HepG2 (cell line): ENCODE data around the gene ALG14. TPM values are rescaled to one million over a fixed set of nuclear protein-coding genes. Genes with fewer than 3 reads are reported as not detected.
A peak's percentile ranks its signal among the peaks of the same experiment; 100 is the strongest.

Source experiments
- BRF2 ChIP-seq: sonication (generic); formaldehyde crosslinking; IDR thresholded peaks from 2 replicates; pipeline ENCODE4 v1.8.1; 2022; ENCODE audit warnings: mild to moderate bottlenecking, missing genetic modification reagents
- DZIP1 ChIP-seq: sonication (generic); formaldehyde crosslinking; IDR thresholded peaks from 2 replicates; pipeline ENCODE4 v1.5.0; 2020; ENCODE audit warnings: mild to moderate bottlenecking, missing genetic modification reagents
- IRF2 ChIP-seq: IDR thresholded peaks from 2 replicates; pipeline ENCODE4 v1.6.1; 2018; ENCODE audit warnings: missing genetic modification reagents, missing compliant biosample characterization
- NCOA1 ChIP-seq: sonication (generic); formaldehyde crosslinking; IDR thresholded peaks from 2 replicates; pipeline ENCODE4 v1.9.0; 2021; ENCODE audit warnings: missing genetic modification reagents
- PHF8 ChIP-seq: sonication (generic); formaldehyde crosslinking; IDR thresholded peaks from 2 replicates; pipeline ENCODE4 v1.5.0; 2020; ENCODE audit warnings: missing genetic modification reagents
- POGZ ChIP-seq: sonication (generic); formaldehyde crosslinking; IDR thresholded peaks from 2 replicates; pipeline ENCODE4 v1.4.0; 2020; ENCODE audit warnings: mild to moderate bottlenecking, missing genetic modification reagents
- STAG1 ChIP-seq: sonication (generic); formaldehyde crosslinking; IDR thresholded peaks from 2 replicates; pipeline ENCODE4 v1.4.0; 2020; ENCODE audit warnings: missing genetic modification reagents
- THAP11 ChIP-seq: IDR thresholded peaks from 2 replicates; pipeline ENCODE4 v1.6.1; 2016; ENCODE audit warnings: missing biosample characterization, missing genetic modification reagents
- TRAFD1 ChIP-seq: sonication (generic); formaldehyde crosslinking; IDR thresholded peaks from 2 replicates; pipeline ENCODE4 v1.5.1; 2020; ENCODE audit warnings: missing genetic modification reagents, mild to moderate bottlenecking, borderline replicate concordance
- ZBTB40 ChIP-seq, 2 experiments: fragments of 450-650 bp in 1 of 2; sonication (generic) in 1 of 2; formaldehyde crosslinking in 1 of 2; IDR thresholded peaks; 2 replicates each; pipeline versions ENCODE4 v1.6.1 to v1.8.0; 2016 to 2022; ENCODE audit warnings: antibody characterized with exemption in 1 of 2, mild to moderate bottlenecking in 1 of 2, missing genetic modification reagents in 1 of 2
- ZNF605 ChIP-seq: sonication (generic); formaldehyde crosslinking; IDR thresholded peaks from 2 replicates; pipeline ENCODE4 v1.8.0; 2022; ENCODE audit warnings: mild to moderate bottlenecking, missing genetic modification reagents
- ZNF772 ChIP-seq: sonication (generic); formaldehyde crosslinking; IDR thresholded peaks from 2 replicates; pipeline ENCODE4 v1.5.0; 2020; ENCODE audit warnings: mild to moderate bottlenecking, missing genetic modification reagents
- ZNF782 ChIP-seq: sonication (generic); formaldehyde crosslinking; IDR thresholded peaks from 2 replicates; pipeline ENCODE4 v1.4.0; 2020; ENCODE audit warnings: missing genetic modification reagents, mild to moderate bottlenecking, borderline replicate concordance
- polyA plus RNA-seq, 8 experiments: library from polyadenylated mRNA; depleted of rRNA in 3 of 8; stranded (reverse) in 7 of 8; unstranded in 1 of 8; fragments of >200 nt; fragmentation: Illumina TruSeq in 4 of 8; extraction: Trizol in 4 of 8; gene quantifications; 2 replicates each; pipeline versions ENCODE4 v1.2.1 to v1.2.3, GENCODE V29; 2011 to 2016; ENCODE audit warnings: low read depth in 4 of 8, missing spikeins in 1 of 8, mixed read lengths in 1 of 8; ENCODE audit not compliant: insufficient read depth in 1 of 8
- total RNA-seq, 5 experiments: library from RNA; depleted of rRNA; stranded (reverse); fragments of >200 nt; fragmentation: Illumina TruSeq; extraction: Trizol; gene quantifications; 2 replicates each; pipeline ENCODE4 v1.2.3, GENCODE V29; 2016; ENCODE audit warnings: low read depth in 1 of 5

Gene ALG14
- total and polyA plus RNA-seq, 2 of the 13 experiments (the other 11 are each of a cell fraction or from before 2014, with no cell fraction given) = 4.5 to 12.7 TPM

GRCh38 chr1:95043141-95043980, 29.4 kb downstream of the ALG14 start (continued):
- TF ChIP-seq ZBTB40 (IDR thresholded peaks at IDR 0.05) (no peak), ZBTB40 (CRISPR knock-in tag; IDR thresholded peaks at IDR 0.05) (no peak), IRF2 (CRISPR knock-in tag) (0 out of 2 replicates have a peak, but pooled peaks have one; percentile 37), NCOA1 (no peak), BRF2 (no peak), ZNF605 (CRISPR knock-in tag) (no peak), ZNF772 (no peak), TRAFD1 (CRISPR knock-in tag) (no peak), POGZ (CRISPR knock-in tag) (0 out of 2 replicates have a peak, but pooled peaks have one; percentile 31), ZNF782 (CRISPR knock-in tag) (no peak), DZIP1 (CRISPR knock-in tag) (no peak), THAP11 (CRISPR knock-in tag) (peak; percentile 44; the same call in 1 of the 2 replicates), STAG1 (peak; percentile 99), PHF8 (no peak)
